HG03175 (cell line): ENCODE measurements around the gene JMJD8.

Experiments used
- ATAC-seq: cut with Tn5 transposase; IDR thresholded peaks from one replicate; pipeline ENCODE4 v1.9.1; 2021; ENCODE audit warnings: mild to moderate bottlenecking, moderate library complexity; ENCODE audit not compliant: unreplicated experiment

JMJD8 gene

DNA sequence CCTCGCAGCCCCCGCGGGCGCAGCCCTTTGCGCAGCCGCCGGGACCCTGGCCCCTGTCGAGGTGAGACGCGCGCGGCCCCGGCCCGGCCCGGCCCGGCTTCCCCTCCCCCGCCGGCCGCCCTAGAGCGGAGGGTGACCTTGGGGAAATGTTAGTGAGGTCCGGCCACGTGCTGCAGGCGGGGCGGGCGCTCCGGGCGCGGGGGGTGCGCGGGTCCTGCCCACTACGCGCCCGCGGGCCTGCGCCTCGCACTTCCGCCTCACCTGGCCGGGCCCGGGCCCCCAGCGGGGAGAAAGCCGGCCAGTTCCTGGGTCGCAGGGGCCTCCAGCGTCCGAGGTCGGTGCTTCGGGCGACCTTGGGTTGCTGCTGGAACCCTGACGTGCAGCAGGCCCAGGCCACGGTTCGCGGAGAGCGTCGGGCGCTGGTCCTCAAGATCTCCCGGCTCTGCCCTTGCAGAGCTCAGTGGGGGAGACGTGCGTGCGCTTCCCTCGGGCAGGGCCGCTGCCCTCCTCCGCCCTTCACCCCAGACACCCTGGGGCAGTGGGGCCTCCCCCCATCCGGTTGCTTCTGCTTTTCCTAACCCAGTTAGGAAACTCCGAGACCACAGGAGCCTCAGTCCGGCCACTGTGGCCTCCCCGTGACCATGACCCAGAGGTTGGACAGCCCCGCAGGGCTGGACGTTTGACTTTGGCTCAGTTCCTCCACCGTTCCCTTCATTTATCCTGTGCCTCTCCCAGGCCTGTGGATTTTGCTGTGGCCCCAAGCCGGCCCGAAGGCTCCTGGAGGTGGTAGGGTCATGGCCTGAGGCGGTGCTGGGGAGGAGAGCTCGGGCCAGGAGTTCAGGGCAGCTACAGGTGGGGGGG lies 41.7 kb downstream of the JMJD8 start:
- ATAC-seq, result peak; percentile 49

DNA sequence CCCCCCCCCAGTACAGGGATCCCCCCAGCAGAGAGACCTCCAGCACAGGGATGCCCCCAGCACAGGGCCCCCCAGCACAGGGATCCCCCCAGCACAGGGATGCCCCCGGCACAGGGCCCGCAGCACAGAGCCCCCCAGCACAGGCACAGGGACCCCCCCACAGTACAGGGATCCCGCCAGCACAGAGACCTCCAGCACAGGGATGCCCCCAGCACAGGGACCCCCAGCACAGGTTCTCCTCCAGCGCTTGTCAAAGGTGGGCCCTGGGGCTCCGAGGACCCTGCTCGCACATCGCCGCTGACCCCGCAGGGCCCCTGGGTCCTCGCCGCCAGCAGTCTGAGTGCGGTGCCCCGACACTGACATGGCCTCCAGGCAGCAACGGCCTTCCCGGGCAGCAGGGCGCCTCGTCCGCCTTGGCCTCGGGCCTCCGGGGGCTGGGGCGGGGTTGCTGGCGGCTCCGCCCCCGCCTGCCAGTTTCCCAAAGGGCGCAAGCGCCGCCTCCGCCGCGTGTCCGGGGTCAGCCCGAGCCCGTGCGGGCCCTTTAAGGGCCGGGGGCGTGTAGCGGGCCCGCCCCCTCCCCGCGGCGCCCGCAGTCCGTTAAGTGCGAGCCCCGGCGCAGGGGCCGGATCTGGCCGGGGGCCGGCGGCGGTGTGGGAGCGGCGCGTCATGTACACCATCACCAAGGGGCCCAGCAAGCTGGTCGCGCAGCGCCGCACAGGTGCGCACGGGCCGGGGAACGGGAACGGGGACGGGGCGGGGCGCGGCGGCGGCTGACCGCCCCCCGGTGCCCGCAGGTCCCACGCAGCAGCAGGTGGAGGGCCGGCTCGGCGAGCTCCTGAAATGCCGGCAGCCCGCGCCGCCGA lies 42.6 kb downstream of the JMJD8 start, which contains the start of gene MCRIP2:
Gene MCRIP2 (plus strand): TSS at position 503 of the 863 bp plus-strand sequence. CDS start 164 bp downstream, at position 667.
- ATAC-seq, result peak; percentile 51

DNA sequence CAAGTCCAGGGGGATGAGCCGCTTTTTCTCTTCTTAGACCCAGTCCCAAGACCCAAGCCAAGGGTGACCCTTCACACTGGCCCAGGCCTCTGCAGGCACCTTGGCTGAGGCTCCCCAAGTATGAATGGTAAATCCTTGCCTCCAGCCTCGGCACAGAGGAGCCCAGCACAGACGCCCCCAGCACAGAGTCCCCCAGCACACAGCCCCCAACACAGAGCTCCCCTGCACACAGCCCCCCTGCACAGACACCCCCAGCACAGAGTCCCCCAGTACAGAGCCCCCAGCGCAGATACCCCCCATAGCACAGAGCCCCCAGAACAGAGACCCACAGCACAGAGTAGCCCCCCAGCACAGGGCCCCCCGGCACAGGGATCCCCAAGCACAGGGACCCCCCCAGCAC lies 43.5 kb downstream of the JMJD8 start:
- no peak for ATAC-seq

DNA sequence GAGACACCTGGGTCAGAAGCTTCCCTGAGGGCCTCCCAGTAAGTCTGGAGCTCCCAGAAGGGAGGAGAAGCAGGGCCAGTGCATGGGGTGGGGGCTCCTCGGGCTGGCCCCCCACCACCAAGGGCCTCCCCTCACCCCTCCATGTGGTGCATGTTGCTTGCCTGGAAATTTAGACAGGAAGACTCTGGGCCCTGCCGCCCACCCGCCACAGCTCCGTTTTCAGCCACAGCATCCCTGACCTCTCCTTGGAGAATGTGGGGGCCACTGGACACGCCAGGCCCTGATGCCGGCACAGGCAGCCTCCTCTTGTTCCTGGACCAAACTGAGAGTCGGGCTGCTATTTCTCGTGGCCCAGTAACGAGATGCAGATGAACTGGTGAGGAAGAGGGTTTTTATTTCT lies 45.3 kb downstream of the JMJD8 start:
- ATAC-seq, result no peak

DNA sequence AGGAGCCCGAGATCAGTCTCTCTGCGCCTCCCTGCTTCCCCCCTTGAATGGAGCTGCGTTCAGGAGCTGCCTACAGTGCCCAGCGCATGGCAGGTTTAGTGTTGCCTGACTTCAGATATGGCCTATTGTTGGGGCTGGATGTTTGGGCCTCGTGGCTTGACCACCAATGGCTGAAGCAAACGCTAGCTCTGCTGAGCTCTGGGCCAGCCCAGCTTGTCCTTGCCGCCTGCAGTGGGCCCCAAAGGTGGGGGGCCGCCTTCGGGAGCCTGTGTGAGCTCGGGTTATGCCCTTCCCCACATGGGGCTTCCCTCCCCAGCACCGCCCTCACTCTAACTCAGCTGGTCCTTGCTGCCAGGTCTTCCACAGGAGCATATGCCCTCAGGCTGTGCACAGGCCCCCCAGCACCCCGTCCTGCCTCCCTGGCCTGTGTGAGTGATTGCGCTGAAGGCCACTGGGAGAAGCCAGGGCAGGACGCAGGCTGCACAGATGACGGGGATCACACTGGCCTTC lies 46.0 kb downstream of the JMJD8 start:
- ATAC-seq, result no peak

DNA sequence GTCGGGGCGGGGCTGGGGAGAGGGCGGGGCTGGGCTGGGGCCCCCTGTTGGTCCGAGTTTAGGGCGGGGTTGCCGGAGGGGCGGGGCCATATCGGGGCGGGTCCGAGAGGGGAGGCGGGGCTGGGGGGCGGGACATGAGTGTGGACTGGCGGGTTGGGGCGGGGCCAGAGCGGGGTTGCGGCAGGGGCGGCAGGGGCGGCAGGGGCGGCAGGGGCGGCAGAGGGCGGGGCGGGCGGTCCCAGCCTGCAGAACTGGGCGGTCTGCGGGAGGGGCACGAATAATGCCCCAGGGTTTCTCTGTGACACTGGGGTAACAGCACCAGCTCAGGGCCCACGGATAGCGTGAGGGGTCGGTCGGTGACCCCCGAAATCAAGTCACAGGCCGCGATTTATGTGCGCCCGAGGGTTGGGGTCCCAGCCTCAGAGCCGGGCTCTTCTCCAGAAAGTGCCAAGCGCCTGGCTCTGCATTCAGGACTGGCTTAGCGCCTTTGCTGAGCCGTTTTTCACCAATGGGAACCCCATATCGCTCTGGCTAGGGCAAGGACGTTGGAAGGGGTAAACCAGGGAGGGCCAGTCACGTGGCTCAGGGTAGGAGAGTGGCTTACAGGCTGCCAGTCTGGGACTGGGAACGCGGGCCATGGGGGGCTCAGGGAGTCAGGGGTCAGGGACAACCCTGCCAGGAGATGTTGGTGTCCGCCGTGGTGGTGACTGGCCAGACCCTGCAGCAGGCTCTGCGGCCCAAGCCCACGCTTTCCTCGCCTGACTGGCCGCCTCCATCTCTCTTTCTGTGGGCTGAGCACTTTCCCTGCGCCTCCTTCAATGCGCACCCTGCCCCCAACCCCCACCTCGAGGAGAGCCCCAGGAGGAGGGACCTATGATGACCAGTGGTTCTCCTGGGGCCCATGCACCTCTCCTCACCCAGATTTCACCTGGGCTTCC lies 46.8 kb downstream of the JMJD8 start:
- ATAC-seq, result no peak

DNA sequence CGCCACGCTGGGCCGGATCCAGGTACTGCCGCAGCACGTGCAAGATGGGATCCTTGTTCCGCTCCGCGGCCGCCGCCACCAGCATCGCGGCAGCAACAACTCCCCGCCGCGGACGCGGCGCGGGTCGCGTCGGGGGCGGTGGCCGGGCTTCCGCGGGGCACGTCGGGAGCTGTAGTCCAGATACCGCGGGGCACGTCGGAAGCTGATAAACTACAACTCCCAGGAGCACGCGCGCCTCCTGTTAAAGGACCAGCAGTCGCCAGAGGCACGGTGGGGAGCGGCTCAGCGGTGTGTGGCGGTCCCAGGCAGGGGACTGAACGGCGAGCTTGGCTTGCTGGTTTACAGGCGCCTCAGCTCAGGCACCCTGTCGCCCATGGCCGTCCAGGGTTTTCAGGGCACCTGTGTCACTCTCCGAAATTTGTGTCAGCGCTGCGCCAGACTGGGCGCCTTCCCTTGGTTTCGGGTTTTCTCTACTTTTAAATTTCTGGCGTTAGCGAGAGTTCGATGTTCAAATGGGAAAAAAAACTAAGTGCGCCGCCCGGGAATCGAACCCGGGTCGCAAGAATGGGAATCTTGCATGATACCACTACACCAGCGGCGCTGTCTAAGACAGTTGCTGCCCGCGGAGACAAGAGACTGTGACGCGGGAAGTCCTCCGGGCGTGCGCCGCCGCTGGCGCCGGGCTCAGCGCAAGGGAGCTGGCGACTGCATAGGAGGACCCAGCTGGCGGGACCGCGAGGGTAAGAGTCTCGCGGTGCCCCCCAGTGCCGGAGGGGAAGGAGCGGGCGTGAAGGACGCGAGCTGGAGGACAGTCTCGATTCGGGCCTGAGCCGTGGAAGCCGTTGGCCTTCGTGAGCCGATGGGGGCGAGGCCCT lies 47.7 kb downstream of the JMJD8 start, which contains the start of gene METTL26:
Gene METTL26 (minus strand): TSS at position 100 of the 875 bp plus-strand sequence. CDS start 15 bp downstream, at position 85.
- peak; percentile 81 for ATAC-seq

DNA sequence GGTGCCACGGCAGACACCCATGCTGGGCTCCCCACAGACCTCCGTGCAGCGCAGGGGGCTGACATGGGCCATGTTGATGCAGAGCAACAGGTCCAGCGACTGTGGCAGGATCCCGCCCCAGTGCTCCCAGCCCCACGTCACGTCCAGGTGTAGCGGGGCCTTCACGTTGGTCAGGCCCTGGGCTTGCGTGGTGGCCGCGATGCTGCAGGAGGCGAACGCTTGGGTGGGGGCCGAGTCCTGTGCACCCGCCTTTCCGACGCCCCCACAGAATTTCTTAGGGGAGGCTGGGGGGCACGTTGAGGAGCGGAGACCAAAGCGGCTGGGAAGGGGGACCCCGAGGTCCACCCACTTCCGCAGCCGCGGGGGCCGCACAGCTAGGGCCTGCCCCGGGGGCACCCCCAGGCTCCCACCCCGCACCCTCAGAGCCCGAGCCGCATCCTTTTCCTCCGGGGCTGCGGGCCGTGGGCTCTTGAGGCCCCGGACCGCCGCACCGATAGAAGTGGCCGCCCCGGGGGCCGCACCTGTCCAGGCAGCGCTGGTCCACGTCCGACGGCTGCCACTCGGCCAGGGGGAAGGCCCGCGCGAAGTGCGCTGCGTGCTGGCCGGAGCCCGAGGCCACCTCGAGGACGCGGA lies 48.4 kb downstream of the JMJD8 start:
- ATAC-seq, result no peak

DNA sequence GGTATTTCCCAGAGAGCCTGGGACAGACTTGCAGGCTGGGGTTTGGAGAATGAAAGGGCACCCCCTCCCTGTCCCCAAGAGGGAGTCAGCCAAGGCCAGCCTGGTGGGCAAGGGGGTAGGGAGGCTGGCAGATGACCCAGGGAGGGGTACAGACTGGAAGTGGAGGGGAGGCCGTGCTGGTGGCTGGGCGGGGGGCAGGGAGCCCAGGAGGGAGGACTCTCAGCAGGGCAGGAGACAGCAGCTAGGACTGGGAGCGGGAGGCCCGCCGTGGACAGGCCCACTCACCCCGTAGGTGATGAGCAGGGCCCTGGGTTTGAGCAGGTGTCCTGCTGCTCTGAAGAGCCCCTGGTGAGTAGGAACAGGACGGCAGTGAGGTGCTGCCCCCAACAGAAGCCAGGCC lies 49.1 kb downstream of the JMJD8 start:
- ATAC-seq, result no peak

DNA sequence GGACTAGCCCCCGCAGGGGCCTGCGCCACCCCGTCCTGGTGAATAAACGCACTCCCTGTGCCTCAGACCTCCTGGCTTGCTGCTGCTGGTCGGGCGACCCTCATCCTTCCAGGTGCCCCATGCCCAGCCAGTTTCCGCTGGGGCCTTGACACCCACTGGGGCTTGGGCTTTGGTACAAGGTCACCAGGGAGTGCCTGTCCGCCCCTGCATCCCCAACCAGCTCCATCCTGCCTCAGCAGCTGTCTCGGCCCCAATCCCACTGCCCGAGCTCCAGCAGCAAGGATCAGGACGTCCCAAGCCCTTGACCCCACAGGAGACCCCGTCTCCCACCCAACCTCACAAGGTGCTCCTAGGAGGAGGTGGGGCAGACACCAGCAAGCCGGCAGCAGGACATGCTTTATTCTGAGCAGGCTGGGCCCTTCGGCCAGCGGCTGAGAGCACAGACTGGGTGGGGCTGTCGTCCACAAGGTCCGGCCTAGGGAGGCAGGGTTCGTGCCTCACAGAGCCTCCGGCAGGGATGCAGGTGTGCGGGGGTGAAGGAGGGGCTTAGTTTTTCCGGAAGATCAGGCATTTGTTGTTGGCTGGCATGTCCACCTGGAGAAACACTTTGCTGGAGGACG lies 50.0 kb downstream of the JMJD8 start:
- no peak for ATAC-seq

DNA sequence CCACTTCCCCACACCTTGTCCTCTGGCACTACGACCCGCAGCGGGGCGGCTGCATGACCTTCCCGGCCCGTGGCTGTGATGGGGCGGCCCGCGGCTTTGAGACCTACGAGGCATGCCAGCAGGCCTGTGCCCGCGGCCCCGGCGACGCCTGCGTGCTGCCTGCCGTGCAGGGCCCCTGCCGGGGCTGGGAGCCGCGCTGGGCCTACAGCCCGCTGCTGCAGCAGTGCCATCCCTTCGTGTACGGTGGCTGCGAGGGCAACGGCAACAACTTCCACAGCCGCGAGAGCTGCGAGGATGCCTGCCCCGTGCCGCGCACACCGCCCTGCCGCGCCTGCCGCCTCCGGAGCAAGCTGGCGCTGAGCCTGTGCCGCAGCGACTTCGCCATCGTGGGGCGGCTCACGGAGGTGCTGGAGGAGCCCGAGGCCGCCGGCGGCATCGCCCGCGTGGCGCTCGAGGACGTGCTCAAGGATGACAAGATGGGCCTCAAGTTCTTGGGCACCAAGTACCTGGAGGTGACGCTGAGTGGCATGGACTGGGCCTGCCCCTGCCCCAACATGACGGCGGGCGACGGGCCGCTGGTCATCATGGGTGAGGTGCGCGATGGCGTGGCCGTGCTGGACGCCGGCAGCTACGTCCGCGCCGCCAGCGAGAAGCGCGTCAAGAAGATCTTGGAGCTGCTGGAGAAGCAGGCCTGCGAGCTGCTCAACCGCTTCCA lies 50.6 kb downstream of the JMJD8 start:
- ATAC-seq, result no peak

DNA sequence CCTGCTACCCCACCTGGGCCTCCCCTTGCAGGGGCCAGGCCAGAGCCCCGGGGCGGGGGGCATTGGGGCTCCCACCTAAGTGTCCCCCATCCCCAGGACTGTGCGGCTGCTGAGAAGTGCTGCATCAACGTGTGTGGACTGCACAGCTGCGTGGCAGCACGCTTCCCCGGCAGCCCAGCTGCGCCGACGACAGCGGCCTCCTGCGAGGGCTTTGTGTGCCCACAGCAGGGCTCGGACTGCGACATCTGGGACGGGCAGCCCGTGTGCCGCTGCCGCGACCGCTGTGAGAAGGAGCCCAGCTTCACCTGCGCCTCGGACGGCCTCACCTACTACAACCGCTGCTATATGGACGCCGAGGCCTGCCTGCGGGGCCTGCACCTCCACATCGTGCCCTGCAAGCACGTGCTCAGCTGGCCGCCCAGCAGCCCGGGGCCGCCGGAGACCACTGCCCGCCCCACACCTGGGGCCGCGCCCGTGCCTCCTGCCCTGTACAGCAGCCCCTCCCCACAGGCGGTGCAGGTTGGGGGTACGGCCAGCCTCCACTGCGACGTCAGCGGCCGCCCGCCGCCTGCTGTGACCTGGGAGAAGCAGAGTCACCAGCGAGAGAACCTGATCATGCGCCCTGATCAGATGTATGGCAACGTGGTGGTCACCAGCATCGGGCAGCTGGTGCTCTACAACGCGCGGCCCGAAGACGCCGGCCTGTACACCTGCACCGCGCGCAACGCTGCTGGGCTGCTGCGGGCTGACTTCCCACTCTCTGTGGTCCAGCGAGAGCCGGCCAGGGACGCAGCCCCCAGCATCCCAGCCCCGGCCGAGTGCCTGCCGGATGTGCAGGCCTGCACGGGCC lies 51.4 kb downstream of the JMJD8 start:
- ATAC-seq, result no peak

DNA sequence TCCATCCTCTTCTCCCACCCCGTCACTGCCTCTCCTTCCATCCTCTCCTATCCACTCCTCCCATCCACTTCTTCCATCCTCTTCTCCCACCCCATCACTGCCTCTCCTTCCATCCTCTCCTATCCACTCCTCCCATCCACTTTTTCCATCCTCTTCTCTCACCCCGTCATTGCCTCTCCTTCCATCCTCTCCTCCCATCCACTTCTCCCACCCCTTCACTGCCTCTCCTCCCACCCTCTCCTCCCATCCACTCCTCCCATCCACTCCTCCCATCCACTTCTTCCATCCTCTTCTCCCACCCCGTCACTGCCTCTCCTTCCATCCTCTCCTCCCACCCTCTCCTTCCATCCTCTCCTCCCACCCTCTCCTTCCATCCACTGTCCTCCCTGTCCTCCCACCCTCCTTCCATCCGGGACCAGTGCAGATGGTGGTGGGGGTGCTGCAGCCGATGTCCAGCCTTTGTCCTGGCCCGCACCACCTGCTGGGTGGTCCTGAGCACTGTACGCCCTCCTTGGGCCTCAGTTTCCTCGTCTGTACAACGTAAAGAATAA lies 52.3 kb downstream of the JMJD8 start:
- no peak for ATAC-seq
